CD4-positive, alpha-beta T cell treated with Interleukin-17A for 1 hour (primary cell): ENCODE measurements around the gene FLT3.
A peak's percentile ranks its signal among the peaks of the same experiment; 100 is the strongest.

Source experiments
- DNase-seq: peaks from one replicate; pipeline ENCODE4 v3.0.0-alpha.2; 2020

FLT3 gene

GRCh38 chr13:28001049-28001448 lies 99.3 kb downstream of the FLT3 start:
- DNase-seq, result no peak

- no peak for DNase-seq
These were observed 99.8 kb downstream of the FLT3 start for GRCh38 chr13:28000567-28000966.

GRCh38 chr13:27997904-27998522 lies 102.4 kb downstream of the FLT3 start:
- DNase-seq, result peak; percentile 16

- no peak for DNase-seq
These were observed 108.5 kb downstream of the FLT3 start for GRCh38 chr13:27991881-27992280.

GRCh38 chr13:27988520-27988919 lies 111.9 kb downstream of the FLT3 start, which contains the start of gene URAD:
Gene URAD, minus strand, starts transcription at chr13:27988693. Its CDS starts 56 bp downstream, at chr13:27988637.
- DNase-seq, result no peak

- DNase-seq, result no peak
These were observed 114.8 kb downstream of the FLT3 start for GRCh38 chr13:27985600-27985999.

GRCh38 chr13:27982361-27982760 lies 118.0 kb downstream of the FLT3 start:
- no peak for DNase-seq

- no peak for DNase-seq
These were observed 119.2 kb downstream of the FLT3 start for GRCh38 chr13:27981006-27981708.

GRCh38 chr13:27980280-27980998 lies 119.9 kb downstream of the FLT3 start:
- DNase-seq, result no peak

- no peak for DNase-seq
These were observed 120.6 kb downstream of the FLT3 start for GRCh38 chr13:27979765-27980279.

GRCh38 chr13:27979001-27979643 lies 121.3 kb downstream of the FLT3 start:
- no peak for DNase-seq

- no peak for DNase-seq
These were observed 121.9 kb downstream of the FLT3 start for GRCh38 chr13:27978301-27978968.

GRCh38 chr13:27977476-27978300 lies 122.7 kb downstream of the FLT3 start:
- no peak for DNase-seq

GRCh38 chr13:27976362-27977091 lies 123.8 kb downstream of the FLT3 start:
- no peak for DNase-seq

GRCh38 chr13:27975564-27976361 lies 124.6 kb downstream of the FLT3 start:
- no peak for DNase-seq

GRCh38 chr13:27973961-27974662 lies 126.3 kb downstream of the FLT3 start:
- no peak for DNase-seq

- DNase-seq, result no peak
These were observed 127.1 kb downstream of the FLT3 start for GRCh38 chr13:27973291-27973690.

GRCh38 chr13:27972478-27972820 lies 127.9 kb downstream of the FLT3 start:
- DNase-seq, result no peak

- DNase-seq, result no peak
These were observed 128.4 kb downstream of the FLT3 start for GRCh38 chr13:27971776-27972477.
